ENCODE data around the gene TMEM59L. TPM values are rescaled to one million over a fixed set of nuclear protein-coding genes. Genes with fewer than 3 reads are reported as not detected.
A peak's percentile ranks its signal among the peaks of the same experiment; 100 is the strongest.

Gene TMEM59L
- total RNA-seq, 1 donor from 2014 or later: not detected

- TF ChIP-seq CTCF (IDR thresholded peaks at IDR 0.05): no peak
- peaks cover 37% of the 10 kb centered on the region for H3K4me1 Mint-ChIP-seq
- ChIA-PET POLR2A (no interaction called here), CTCF (no interaction called here)
- no peaks in the 10 kb centered on the region for H3K27me3 Mint-ChIP-seq
- ATAC-seq (ENCODE audit: low read depth) (no peak), DNase-seq (no peak)
- H3K27ac Mint-ChIP-seq: no peak overlapping the region
- H3K9me3 Mint-ChIP-seq: no peaks in the 10 kb centered on the region
- intact Hi-C loops (cut with micrococcal nuclease): no loop called here
- H3K4me3 Mint-ChIP-seq: no peak overlapping the region
- H3K36me3 Mint-ChIP-seq (ENCODE audit: low read depth): peaks cover 2% of the 10 kb centered on the region
Measured at GRCh38 chr19:18646535-18647370, 34.1 kb downstream of the TMEM59L start.

- CTCF ChIA-PET: no interaction called here
- peaks cover 2% of the 10 kb centered on the region for H3K36me3 Mint-ChIP-seq (ENCODE audit: low read depth)
- no peaks in the 10 kb centered on the region for H3K27me3 Mint-ChIP-seq
- H3K27ac Mint-ChIP-seq: no peak overlapping the region
- peaks cover 37% of the 10 kb centered on the region for H3K4me1 Mint-ChIP-seq
- POLR2A ChIA-PET: no interaction called here
- no peak for TF ChIP-seq CTCF (IDR thresholded peaks at IDR 0.05)
- intact Hi-C loops (cut with micrococcal nuclease): no loop called here
- no peak for ATAC-seq (ENCODE audit: low read depth)
- H3K4me3 Mint-ChIP-seq: no peak overlapping the region
- no peaks in the 10 kb centered on the region for H3K9me3 Mint-ChIP-seq
- DNase-seq: no peak
Measured at GRCh38 chr19:18647371-18647767, 34.7 kb downstream of the TMEM59L start.

- H3K9me3 Mint-ChIP-seq: no peaks in the 10 kb centered on the region
- no peak for ATAC-seq (ENCODE audit: low read depth)
- ChIA-PET POLR2A (no interaction called here), CTCF (no interaction called here)
- H3K27me3 Mint-ChIP-seq: no peaks in the 10 kb centered on the region
- H3K36me3 Mint-ChIP-seq (ENCODE audit: low read depth): peaks cover 2% of the 10 kb centered on the region
- H3K27ac Mint-ChIP-seq: no peak overlapping the region
- no peak for TF ChIP-seq CTCF (IDR thresholded peaks at IDR 0.05)
- intact Hi-C loops (cut with micrococcal nuclease): no loop called here
- peaks cover 37% of the 10 kb centered on the region for H3K4me1 Mint-ChIP-seq
- no peak overlapping the region for H3K4me3 Mint-ChIP-seq
- no peak for DNase-seq
Measured at GRCh38 chr19:18647807-18648206, 35.1 kb downstream of the TMEM59L start.

GRCh38 chr19:18648973-18649315 lies 36.3 kb downstream of the TMEM59L start:
- H3K36me3 Mint-ChIP-seq (ENCODE audit: low read depth): peaks cover under 1% of the 10 kb centered on the region
- peaks cover 35% of the 10 kb centered on the region for H3K4me1 Mint-ChIP-seq
- no peak overlapping the region for H3K27ac Mint-ChIP-seq
- POLR2A ChIA-PET: no interaction called here
- CTCF ChIA-PET: no interaction called here
- no peaks in the 10 kb centered on the region for H3K27me3 Mint-ChIP-seq
- TF ChIP-seq CTCF (IDR thresholded peaks at IDR 0.05): no peak
- DNase-seq (no peak), ATAC-seq (ENCODE audit: low read depth) (no peak)
- no peaks in the 10 kb centered on the region for H3K9me3 Mint-ChIP-seq
- intact Hi-C loops (cut with micrococcal nuclease): no loop called here
- peak overlapping the region; percentile 79 for H3K4me3 Mint-ChIP-seq

GRCh38 chr19:18649371-18650020 lies 36.8 kb downstream of the TMEM59L start:
- ChIA-PET POLR2A (interaction anchor here (0.5 kb wide), 1 partner anchor 11 kb away, joined by 7 read pairs; no protein-coding TSS in a partner anchor), CTCF (no interaction called here)
- H3K27me3 Mint-ChIP-seq: no peaks in the 10 kb centered on the region
- H3K4me3 Mint-ChIP-seq: peak overlapping the region; percentile 79
- ATAC-seq (ENCODE audit: low read depth) (peak; percentile 74), DNase-seq (no peak)
- H3K9me3 Mint-ChIP-seq: no peaks in the 10 kb centered on the region
- peaks cover 30% of the 10 kb centered on the region for H3K4me1 Mint-ChIP-seq
- intact Hi-C loops (cut with micrococcal nuclease): no loop called here
- TF ChIP-seq CTCF (IDR thresholded peaks at IDR 0.05): no peak
- no peaks in the 10 kb centered on the region for H3K36me3 Mint-ChIP-seq (ENCODE audit: low read depth)
- H3K27ac Mint-ChIP-seq: peak overlapping the region; percentile 6

Measured in activated B cell treated with CpG ODN at 0.5 μM for 24 hours (primary cell).